Hepatocyte (in vitro differentiated cells): ENCODE data around the gene DNAH9. TPM values are rescaled to one million over a fixed set of nuclear protein-coding genes. Genes with fewer than 3 reads are reported as not detected.

Source experiments
- DNase-seq: peaks from one replicate; pipeline ENCODE4 v3.0.0-alpha.2; 2016; ENCODE audit warnings: low spot score
- H2AFZ ChIP-seq: fragments of 200-600 bp; sonication (generic); 2 replicates; pipeline ENCODE4 v1.6.0; 2016; ENCODE audit warnings: antibody characterized with exemption, mild to moderate bottlenecking
- H3K27ac ChIP-seq: fragments of 200-600 bp; sonication (generic); 2 replicates; pipeline ENCODE4 v1.5.1; 2016; ENCODE audit warnings: mild to moderate bottlenecking
- H3K27me3 ChIP-seq: fragments of 200-600 bp; sonication (generic); 2 replicates; pipeline ENCODE4 v1.6.1; 2016
- H3K36me3 ChIP-seq: fragments of 200-600 bp; sonication (generic); replicated peaks from 2 replicates; pipeline ENCODE4 v1.5.1; 2016; ENCODE audit warnings: low read depth; ENCODE audit not compliant: insufficient read depth
- H3K4me1 ChIP-seq: fragments of 200-600 bp; sonication (generic); 2 replicates; pipeline ENCODE4 v1.5.1; 2016; ENCODE audit warnings: mild to moderate bottlenecking, moderate library complexity; ENCODE audit not compliant: insufficient read depth
- H3K4me2 ChIP-seq: fragments of 200-600 bp; sonication (generic); 2 replicates; pipeline ENCODE4 v1.6.0; 2016
- H3K4me3 ChIP-seq: fragments of 200-600 bp; sonication (generic); 2 replicates; pipeline ENCODE4 v1.5.1; 2016; ENCODE audit warnings: mild to moderate bottlenecking
- H3K79me2 ChIP-seq: fragments of 200-600 bp; sonication (generic); 2 replicates; pipeline ENCODE4 v1.6.0; 2017; ENCODE audit warnings: mild to moderate bottlenecking
- H3K9me2 ChIP-seq: fragments of 200-600 bp; sonication (generic); replicated peaks from 2 replicates; pipeline ENCODE4 v1.6.0; 2017; ENCODE audit warnings: mild to moderate bottlenecking; ENCODE audit not compliant: insufficient read depth
- H3K9me3 ChIP-seq: fragments of 200-600 bp; sonication (generic); 2 replicates; pipeline ENCODE4 v1.5.1; 2016; ENCODE audit warnings: low read depth, mild to moderate bottlenecking
- H4K20me1 ChIP-seq: fragments of 200-600 bp; sonication (generic); 2 replicates; pipeline ENCODE4 v1.6.0; 2016; ENCODE audit warnings: mild to moderate bottlenecking; ENCODE audit not compliant: insufficient read depth, poor library complexity, severe bottlenecking
- CTCF ChIP-seq: fragments of 200-600 bp; sonication (generic); IDR thresholded peaks from 2 replicates; pipeline ENCODE4 v1.5.1; 2016; ENCODE audit warnings: antibody characterized with exemption, mild to moderate bottlenecking; ENCODE audit not compliant: poor library complexity
- EZH2 ChIP-seq: fragments of 200-600 bp; sonication (generic); IDR thresholded peaks from 2 replicates; pipeline ENCODE4 v1.6.1; 2016; ENCODE audit warnings: antibody characterized with exemption, mild to moderate bottlenecking, borderline replicate concordance
- EZH2phosphoT487 ChIP-seq: fragments of 200-600 bp; sonication (generic); IDR thresholded peaks from one replicate; pipeline ENCODE4 v1.6.1; 2018; ENCODE audit warnings: antibody characterized with exemption, mild to moderate bottlenecking, low read depth, moderate library complexity; ENCODE audit not compliant: unreplicated experiment, severe bottlenecking
- WGBS: methylation state at CpG from one replicate; pipeline ENCODE4 v1.1.6; 2016; ENCODE audit warnings: low lambda C conversion rate; ENCODE audit errors: missing lambda C conversion rate; 5-methylcytosine and 5-hydroxymethylcytosine counted together
- polyA plus RNA-seq: library from polyadenylated mRNA; unstranded; fragments of >200 nt; fragmentation: Nextera tagmentation; extraction: Ambion mirVana; gene quantifications from 2 replicates; pipeline ENCODE4 v1.2.1, GENCODE V29; 2016
- total RNA-seq: library from RNA; depleted of rRNA; stranded (reverse); fragments of >200 nt; gene quantifications from 2 replicates; pipeline ENCODE4 v1.2.3, GENCODE V29; 2014

Gene DNAH9
- total and polyA plus RNA-seq, 2 experiments from 2014 or later, result 1.2 to 2.7 TPM

- no peaks in the 10 kb centered on the region for H4K20me1 ChIP-seq
- H3K9me2 ChIP-seq, result no peaks in the 10 kb centered on the region
- H2AFZ ChIP-seq, result no peak overlapping the region
- 80% methylated on average over 2 of the region's 2 CpGs for WGBS
- no peak overlapping the region for H3K27ac ChIP-seq
- no peak overlapping the region for H3K4me3 ChIP-seq
- DNase-seq, result no peak
- H3K4me1 ChIP-seq, result no peaks in the 10 kb centered on the region
- TF ChIP-seq EZH2 (no peak), CTCF (no peak), EZH2phosphoT487 (no peak)
- H3K27me3 ChIP-seq, result no peaks in the 10 kb centered on the region
- H3K36me3 ChIP-seq, result no peaks in the 10 kb centered on the region
- no peaks in the 10 kb centered on the region for H3K9me3 ChIP-seq
- no peaks in the 10 kb centered on the region for H3K79me2 ChIP-seq
- no peak overlapping the region for H3K4me2 ChIP-seq
Observed at GRCh38 chr17:11638700-11639265, 40.5 kb downstream of the DNAH9 start.

- 89% methylated on average over 18 of the region's 18 CpGs for WGBS
- DNase-seq, result no peak
- Histone ChIP-seq H3K4me1 (no peaks in the 10 kb centered on the region), H3K27ac (no peak overlapping the region), H3K27me3 (no peaks in the 10 kb centered on the region), H3K9me2 (no peaks in the 10 kb centered on the region), H3K9me3 (no peaks in the 10 kb centered on the region), H2AFZ (no peak overlapping the region), H3K79me2 (no peaks in the 10 kb centered on the region), H3K36me3 (no peaks in the 10 kb centered on the region), H3K4me2 (no peak overlapping the region), H4K20me1 (no peaks in the 10 kb centered on the region), H3K4me3 (no peak overlapping the region)
- no peak for TF ChIP-seq EZH2phosphoT487
- TF ChIP-seq EZH2, result no peak
- no peak for TF ChIP-seq CTCF
Observed at GRCh38 chr17:11639736-11640462, 41.6 kb downstream of the DNAH9 start.

GRCh38 chr17:11640463-11640814, 42.2 kb downstream of the DNAH9 start:
- no peaks in the 10 kb centered on the region for H3K9me3 ChIP-seq
- WGBS, result 57% methylated on average over 2 of the region's 2 CpGs
- H3K27me3 ChIP-seq, result no peaks in the 10 kb centered on the region
- H3K9me2 ChIP-seq, result no peaks in the 10 kb centered on the region
- H4K20me1 ChIP-seq, result no peaks in the 10 kb centered on the region
- no peak for TF ChIP-seq EZH2
- no peak for TF ChIP-seq EZH2phosphoT487
- TF ChIP-seq CTCF, result no peak
- no peak overlapping the region for H3K4me3 ChIP-seq
- H3K4me2 ChIP-seq, result no peak overlapping the region
- no peaks in the 10 kb centered on the region for H3K36me3 ChIP-seq
- no peaks in the 10 kb centered on the region for H3K79me2 ChIP-seq
- H3K4me1 ChIP-seq, result no peaks in the 10 kb centered on the region
- DNase-seq, result no peak
- no peak overlapping the region for H2AFZ ChIP-seq
- H3K27ac ChIP-seq, result no peak overlapping the region
